A673 (cell line): ENCODE results near the gene TLDC2.

Source experiments
- CTCF ChIP-seq: fragments of 300-800, 200-600 bp; sonication (generic); conservative IDR thresholded peaks from 2 replicates; pipeline ENCODE4 v1.5.1; 2017; ENCODE audit warnings: low read depth, mild to moderate bottlenecking, antibody characterized with exemption, low read length, moderate library complexity, mixed read lengths
- EZH2 ChIP-seq: fragments of 200-600 bp; sonication (generic); IDR thresholded peaks from 2 replicates; pipeline ENCODE4 v1.6.1; 2017; ENCODE audit warnings: borderline replicate concordance, low read depth, mild to moderate bottlenecking, mixed read lengths, antibody characterized with exemption, low read length; ENCODE audit not compliant: poor library complexity, severe bottlenecking

GRCh38 chr20:36849333-36850065 lies 26.4 kb upstream of the TLDC2 start:
- TF ChIP-seq CTCF (no peak), EZH2 (no peak)
